HUES48 (cell line): ENCODE data around the gene RFC1.
"Not testable (repeated sequence)": the region's sequence is repeated elsewhere in the genome, so short reads cannot be mapped to it uniquely, and the experiment has no call there.

Experiments
- H3K27ac ChIP-seq: one replicate; pipeline ENCODE4 v1.7.0; 2013; ENCODE audit warnings: low read depth, low read length, inconsistent platforms
- H3K27me3 ChIP-seq: 2 replicates; pipeline ENCODE4 v1.6.1; 2013; ENCODE audit warnings: mild to moderate bottlenecking, low read length; ENCODE audit not compliant: control insufficient read depth, insufficient read depth
- H3K36me3 ChIP-seq: 2 replicates; pipeline ENCODE4 v1.6.1; 2013; ENCODE audit warnings: low read length; ENCODE audit not compliant: control insufficient read depth, insufficient read depth
- H3K4me1 ChIP-seq: 2 replicates; pipeline ENCODE4 v1.6.1; 2013; ENCODE audit warnings: mild to moderate bottlenecking, low read length; ENCODE audit not compliant: control insufficient read depth, insufficient read depth
- H3K4me3 ChIP-seq: 2 replicates; pipeline ENCODE4 v1.5.1; 2013; ENCODE audit warnings: mild to moderate bottlenecking, low read depth, low read length
- H3K9ac ChIP-seq: 2 replicates; pipeline ENCODE4 v1.6.1; 2013; ENCODE audit warnings: mild to moderate bottlenecking, low read depth, low read length, moderate library complexity
- H3K9me3 ChIP-seq: 2 replicates; pipeline ENCODE4 v1.6.1; 2013; ENCODE audit warnings: low read length; ENCODE audit not compliant: control insufficient read depth, insufficient read depth

The RFC1 gene

GRCh38 chr4:39353478-39354253 lies 12.5 kb downstream of the RFC1 start:
- no peak overlapping the region for H3K27ac ChIP-seq
- no peaks in the 10 kb centered on the region for H3K4me1 ChIP-seq
- H3K9ac ChIP-seq, result no peak overlapping the region
- H3K9me3 ChIP-seq, result no peaks in the 10 kb centered on the region
- peaks cover 22% of the 10 kb centered on the region for H3K36me3 ChIP-seq
- no peaks in the 10 kb centered on the region for H3K27me3 ChIP-seq
- no peak overlapping the region for H3K4me3 ChIP-seq

- not testable (repeated sequence) for H3K27me3 ChIP-seq, H3K9me3 ChIP-seq, H3K4me3 ChIP-seq, H3K27ac ChIP-seq, H3K4me1 ChIP-seq, H3K9ac ChIP-seq
- peaks cover 24% of the 10 kb centered on the region for H3K36me3 ChIP-seq
These were observed 13.0 kb downstream of the RFC1 start for GRCh38 chr4:39353149-39353477.

GRCh38 chr4:39349326-39349725 lies 16.8 kb downstream of the RFC1 start:
- peaks cover 24% of the 10 kb centered on the region for H3K36me3 ChIP-seq
- H3K4me1 ChIP-seq, result no peaks in the 10 kb centered on the region
- no peaks in the 10 kb centered on the region for H3K9me3 ChIP-seq
- no peak overlapping the region for H3K4me3 ChIP-seq
- H3K9ac ChIP-seq, result no peak overlapping the region
- H3K27me3 ChIP-seq, result no peaks in the 10 kb centered on the region
- no peak overlapping the region for H3K27ac ChIP-seq

- H3K9me3 ChIP-seq, result no peaks in the 10 kb centered on the region
- H3K27ac ChIP-seq, result no peak overlapping the region
- H3K4me3 ChIP-seq, result no peak overlapping the region
- H3K27me3 ChIP-seq, result no peaks in the 10 kb centered on the region
- H3K4me1 ChIP-seq, result no peaks in the 10 kb centered on the region
- H3K9ac ChIP-seq, result no peak overlapping the region
- H3K36me3 ChIP-seq, result peaks cover 25% of the 10 kb centered on the region
These were observed 17.5 kb downstream of the RFC1 start for GRCh38 chr4:39348371-39349315.

GRCh38 chr4:39346856-39347519 lies 19.2 kb downstream of the RFC1 start:
- Histone ChIP-seq H3K4me1 (no peaks in the 10 kb centered on the region), H3K27me3 (no peaks in the 10 kb centered on the region), H3K9me3 (no peaks in the 10 kb centered on the region), H3K36me3 (peaks cover 38% of the 10 kb centered on the region), H3K9ac (no peak overlapping the region), H3K4me3 (no peak overlapping the region), H3K27ac (no peak overlapping the region)

- peaks cover 28% of the 10 kb centered on the region for H3K36me3 ChIP-seq
- H3K4me1 ChIP-seq, result no peaks in the 10 kb centered on the region
- H3K27ac ChIP-seq, result no peak overlapping the region
These were observed 23.4 kb downstream of the RFC1 start for GRCh38 chr4:39342731-39343130.

GRCh38 chr4:39341075-39341725 lies 25.0 kb downstream of the RFC1 start:
- Histone ChIP-seq H3K4me1 (no peaks in the 10 kb centered on the region), H3K36me3 (peaks cover 28% of the 10 kb centered on the region)

More at GRCh38 chr4:39342731-39343130, 23.4 kb downstream of the RFC1 start:
- Histone ChIP-seq H3K9ac (no peak overlapping the region), H3K9me3 (no peaks in the 10 kb centered on the region), H3K4me3 (no peak overlapping the region), H3K27me3 (no peaks in the 10 kb centered on the region)

GRCh38 chr4:39339968-39340367 lies 26.2 kb downstream of the RFC1 start:
- Histone ChIP-seq H3K27me3 (no peaks in the 10 kb centered on the region), H3K4me1 (no peaks in the 10 kb centered on the region), H3K27ac (no peak overlapping the region), H3K9ac (no peak overlapping the region), H3K9me3 (no peaks in the 10 kb centered on the region), H3K36me3 (peaks cover 28% of the 10 kb centered on the region), H3K4me3 (no peak overlapping the region)

More at GRCh38 chr4:39341075-39341725, 25.0 kb downstream of the RFC1 start:
- Histone ChIP-seq H3K4me3 (no peak overlapping the region), H3K9ac (no peak overlapping the region), H3K27ac (no peak overlapping the region), H3K9me3 (no peaks in the 10 kb centered on the region), H3K27me3 (no peaks in the 10 kb centered on the region)

- Histone ChIP-seq H3K27ac (no peak overlapping the region), H3K36me3 (peaks cover 22% of the 10 kb centered on the region), H3K27me3 (no peaks in the 10 kb centered on the region), H3K4me1 (no peaks in the 10 kb centered on the region), H3K4me3 (no peak overlapping the region), H3K9me3 (no peaks in the 10 kb centered on the region), H3K9ac (no peak overlapping the region)
These were observed 28.3 kb downstream of the RFC1 start for GRCh38 chr4:39337841-39338240.

- Histone ChIP-seq H3K27me3 (no peaks in the 10 kb centered on the region), H3K4me3 (no peak overlapping the region), H3K36me3 (peaks cover 4% of the 10 kb centered on the region; the same call in 1 of the 2 replicates), H3K9me3 (no peaks in the 10 kb centered on the region), H3K27ac (no peak overlapping the region), H3K4me1 (no peaks in the 10 kb centered on the region), H3K9ac (no peak overlapping the region)
These were observed 30.6 kb downstream of the RFC1 start for GRCh38 chr4:39335566-39335965.
